WTC11 (cell line): Measurements from ENCODE around the gene TRIM17. TPM values are rescaled to one million over a fixed set of nuclear protein-coding genes. Genes with fewer than 3 reads are reported as not detected.

Experiments used
- ATAC-seq: fragments of 200-7000 bp; cut with Tn5 transposase; 2 replicates; pipeline ENCODE4 v1.10.0; 2021; ENCODE audit warnings: mild to moderate bottlenecking, moderate library complexity
- CTCF ChIA-PET: fragments of 300-600 bp; sonication (Branson Sonifier 250); formaldehyde crosslinking; loops from one replicate; lab custom pipeline; 2021; ENCODE audit warnings: antibody characterized with exemption; lab: Charles Lee
- POLR2A ChIA-PET: fragments of 350-600 bp; sonication (Branson Sonifier 250); formaldehyde crosslinking; loops from one replicate; lab custom pipeline; 2021; ENCODE audit warnings: antibody characterized with exemption; lab: Charles Lee
- DNase-seq: peaks from one replicate; pipeline ENCODE4 v3.0.0; 2021; ENCODE audit warnings: low spot score
- H3K27ac Mint-ChIP-seq: 2 replicates; pipeline ENCODE4 v1.8.0; 2021; ENCODE audit warnings: mixed read lengths
- H3K27me3 Mint-ChIP-seq: 2 replicates; pipeline ENCODE4 v1.8.0; 2021; ENCODE audit warnings: low read depth, mild to moderate bottlenecking, moderate library complexity, mixed read lengths
- H3K36me3 Mint-ChIP-seq: 2 replicates; pipeline ENCODE4 v1.8.0; 2021; ENCODE audit warnings: mixed read lengths
- H3K4me1 Mint-ChIP-seq: 2 replicates; pipeline ENCODE4 v1.8.0; 2022; ENCODE audit warnings: mixed read lengths
- H3K4me3 Mint-ChIP-seq: 2 replicates; pipeline ENCODE4 v1.8.0; 2021; ENCODE audit warnings: mild to moderate bottlenecking, moderate library complexity, mixed read lengths
- H3K9me3 Mint-ChIP-seq: 2 replicates; pipeline ENCODE4 v1.8.0; 2021; ENCODE audit warnings: mixed read lengths
- ETV6 ChIP-seq: sonication (generic); formaldehyde crosslinking; IDR thresholded peaks from 2 replicates; pipeline ENCODE4 v1.8.1; 2022; ENCODE audit warnings: mild to moderate bottlenecking, missing genetic modification reagents
- GRHL2 ChIP-seq: fragments of 250-450 bp; sonication (Bioruptor Pico); IDR thresholded peaks from 2 replicates; pipeline ENCODE4 v1.8.0; 2022; ENCODE audit warnings: mild to moderate bottlenecking, moderate library complexity; ENCODE audit not compliant: insufficient replicate concordance, severe bottlenecking
- GTF2I ChIP-seq: fragments of 250-450 bp; sonication (Bioruptor Pico); conservative IDR thresholded peaks from 2 replicates; pipeline ENCODE4 v1.4.0; 2021; ENCODE audit warnings: mild to moderate bottlenecking
- KAT7 ChIP-seq: sonication (generic); formaldehyde crosslinking; IDR thresholded peaks from 2 replicates; pipeline ENCODE4 v1.8.1; 2023; ENCODE audit warnings: missing genetic modification reagents, mild to moderate bottlenecking, borderline replicate concordance
- MXD4 ChIP-seq: fragments of 250-450 bp; sonication (Bioruptor Pico); IDR thresholded peaks from 2 replicates; pipeline ENCODE4 v1.8.0; 2021; ENCODE audit warnings: mild to moderate bottlenecking, moderate library complexity, borderline replicate concordance
- NFE2L1 ChIP-seq: sonication (generic); formaldehyde crosslinking; IDR thresholded peaks from 2 replicates; pipeline ENCODE4 v1.8.1; 2023; ENCODE audit warnings: missing genetic modification reagents
- NR1H2 ChIP-seq: sonication (generic); formaldehyde crosslinking; IDR thresholded peaks from 2 replicates; pipeline ENCODE4 v1.9.0; 2021; ENCODE audit warnings: mild to moderate bottlenecking, moderate library complexity, missing genetic modification reagents
- PRRX2 ChIP-seq: fragments of 250-450 bp; sonication (Bioruptor Pico); IDR thresholded peaks from 2 replicates; pipeline ENCODE4 v1.8.0; 2021; ENCODE audit warnings: mild to moderate bottlenecking
- SP1 ChIP-seq: sonication (generic); formaldehyde crosslinking; conservative IDR thresholded peaks from 2 replicates; pipeline ENCODE4 v1.8.1; 2022; ENCODE audit warnings: missing genetic modification reagents
- TCF7 ChIP-seq: sonication (generic); formaldehyde crosslinking; IDR thresholded peaks from 2 replicates; pipeline ENCODE4 v1.8.0; 2022; ENCODE audit warnings: mild to moderate bottlenecking, low read depth, missing genetic modification reagents, moderate library complexity
- TEAD1 ChIP-seq: sonication (generic); formaldehyde crosslinking; IDR thresholded peaks from 2 replicates; pipeline ENCODE4 v1.8.0; 2022; ENCODE audit warnings: mild to moderate bottlenecking, missing genetic modification reagents
- TEAD4 ChIP-seq: sonication (generic); formaldehyde crosslinking; IDR thresholded peaks from 2 replicates; pipeline ENCODE4 v1.8.0; 2022; ENCODE audit warnings: mild to moderate bottlenecking, missing genetic modification reagents
- ZNF138 ChIP-seq: sonication (generic); formaldehyde crosslinking; conservative IDR thresholded peaks from 2 replicates; pipeline ENCODE4 v1.8.1; 2022; ENCODE audit warnings: mild to moderate bottlenecking, moderate library complexity, missing genetic modification reagents
- ZNF317 ChIP-seq: sonication (generic); formaldehyde crosslinking; IDR thresholded peaks from 2 replicates; pipeline ENCODE4 v1.8.1; 2023; ENCODE audit warnings: low read depth, mild to moderate bottlenecking, moderate library complexity, missing genetic modification reagents, borderline replicate concordance
- ZNF671 ChIP-seq: fragments of 250-450 bp; sonication (Bioruptor Pico); IDR thresholded peaks from 2 replicates; pipeline ENCODE4 v1.8.0; 2021; ENCODE audit warnings: mild to moderate bottlenecking
- total RNA-seq: library from RNA; stranded (reverse); gene quantifications from 3 replicates; pipeline ENCODE4 v1.2.3, GENCODE V29; 2021
- TF ChIP-seq, protein P1 (sequence below): sonication (generic); formaldehyde crosslinking; IDR thresholded peaks from 2 replicates; pipeline ENCODE4 v1.8.0; 2022; ENCODE audit warnings: missing genetic modification reagents
- TF ChIP-seq, protein P2 (sequence below): sonication (generic); formaldehyde crosslinking; IDR thresholded peaks from 2 replicates; pipeline ENCODE4 v1.8.1; 2023; ENCODE audit warnings: mild to moderate bottlenecking, missing genetic modification reagents, moderate library complexity
- TF ChIP-seq, protein P3 (sequence below): fragments of 250-450 bp; sonication (Bioruptor Pico); IDR thresholded peaks from 2 replicates; pipeline ENCODE4 v1.9.0; 2021; ENCODE audit warnings: moderate library complexity, mild to moderate bottlenecking, inconsistent platforms, borderline replicate concordance
- TF ChIP-seq, protein P4 (sequence below): sonication (generic); formaldehyde crosslinking; IDR thresholded peaks from 2 replicates; pipeline ENCODE4 v1.8.0; 2022; ENCODE audit warnings: mild to moderate bottlenecking, missing genetic modification reagents
- TF ChIP-seq, protein P5 (sequence below): sonication (generic); formaldehyde crosslinking; IDR thresholded peaks from 2 replicates; pipeline ENCODE4 v1.8.0; 2022; ENCODE audit warnings: mild to moderate bottlenecking, missing genetic modification reagents

Gene TRIM17
- total RNA-seq, 1 experiment from 2014 or later = 2.6 TPM

DNA sequence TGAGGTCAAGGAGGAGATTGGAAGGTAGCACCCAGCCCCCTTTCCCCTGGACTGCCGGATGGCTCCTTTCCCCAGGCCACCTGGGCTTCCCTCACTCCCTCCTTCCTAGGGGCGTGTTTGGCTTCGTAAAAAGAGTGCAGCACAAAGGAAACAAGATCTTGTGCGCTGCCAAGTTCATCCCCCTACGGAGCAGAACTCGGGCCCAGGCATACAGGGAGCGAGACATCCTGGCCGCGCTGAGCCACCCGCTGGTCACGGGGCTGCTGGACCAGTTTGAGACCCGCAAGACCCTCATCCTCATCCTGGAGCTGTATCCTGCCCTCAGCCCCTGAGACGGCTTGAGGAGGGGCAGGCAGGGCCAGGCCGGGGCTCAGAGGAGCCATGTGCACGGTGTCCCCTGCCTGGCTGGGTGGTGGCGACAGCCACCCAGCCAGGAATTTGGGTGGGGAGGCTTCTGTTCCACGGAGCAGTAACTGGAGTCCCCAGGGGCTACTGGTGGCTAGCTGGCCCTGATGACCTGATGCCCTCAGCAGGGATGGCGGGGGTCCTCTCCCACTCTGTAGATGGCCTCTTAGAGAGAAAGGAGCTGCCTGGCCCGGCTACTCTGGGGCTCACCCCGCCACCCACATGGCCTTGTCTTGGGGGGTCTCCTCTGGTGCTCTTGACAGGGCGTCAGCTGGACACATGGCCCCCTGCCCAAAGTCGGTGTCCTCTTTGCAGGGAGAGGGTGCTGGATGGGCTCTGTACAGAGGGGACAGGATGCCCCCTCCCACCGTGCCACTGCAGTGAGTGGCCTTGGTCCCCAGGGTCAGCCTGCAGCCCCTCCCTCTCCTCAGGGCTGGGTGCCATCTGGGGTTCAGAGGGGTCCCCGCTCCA is 49.6 kb downstream of the TRIM17 start:
- DNase-seq (peak; percentile 10), ATAC-seq (no peak)
- POLR2A ChIA-PET = no interaction called here
- Mint-ChIP-seq H3K36me3 (no peaks in the 10 kb centered on the region), H3K9me3 (no peaks in the 10 kb centered on the region), H3K4me1 (peaks cover 3% of the 10 kb centered on the region; the same call in 1 of the 2 replicates), H3K27me3 (no peaks in the 10 kb centered on the region; the same call in 1 of the 2 replicates), H3K4me3 (no peak overlapping the region), H3K27ac (no peak overlapping the region)
- CTCF ChIA-PET = interaction anchor here (1.2 kb wide), 2 partner anchors 26 to 97 kb away, joined by 4 to 6 read pairs; no protein-coding TSS in a partner anchor
- TF ChIP-seq TEAD4 (CRISPR knock-in tag) = no peak
- TF ChIP-seq, protein P1, sequence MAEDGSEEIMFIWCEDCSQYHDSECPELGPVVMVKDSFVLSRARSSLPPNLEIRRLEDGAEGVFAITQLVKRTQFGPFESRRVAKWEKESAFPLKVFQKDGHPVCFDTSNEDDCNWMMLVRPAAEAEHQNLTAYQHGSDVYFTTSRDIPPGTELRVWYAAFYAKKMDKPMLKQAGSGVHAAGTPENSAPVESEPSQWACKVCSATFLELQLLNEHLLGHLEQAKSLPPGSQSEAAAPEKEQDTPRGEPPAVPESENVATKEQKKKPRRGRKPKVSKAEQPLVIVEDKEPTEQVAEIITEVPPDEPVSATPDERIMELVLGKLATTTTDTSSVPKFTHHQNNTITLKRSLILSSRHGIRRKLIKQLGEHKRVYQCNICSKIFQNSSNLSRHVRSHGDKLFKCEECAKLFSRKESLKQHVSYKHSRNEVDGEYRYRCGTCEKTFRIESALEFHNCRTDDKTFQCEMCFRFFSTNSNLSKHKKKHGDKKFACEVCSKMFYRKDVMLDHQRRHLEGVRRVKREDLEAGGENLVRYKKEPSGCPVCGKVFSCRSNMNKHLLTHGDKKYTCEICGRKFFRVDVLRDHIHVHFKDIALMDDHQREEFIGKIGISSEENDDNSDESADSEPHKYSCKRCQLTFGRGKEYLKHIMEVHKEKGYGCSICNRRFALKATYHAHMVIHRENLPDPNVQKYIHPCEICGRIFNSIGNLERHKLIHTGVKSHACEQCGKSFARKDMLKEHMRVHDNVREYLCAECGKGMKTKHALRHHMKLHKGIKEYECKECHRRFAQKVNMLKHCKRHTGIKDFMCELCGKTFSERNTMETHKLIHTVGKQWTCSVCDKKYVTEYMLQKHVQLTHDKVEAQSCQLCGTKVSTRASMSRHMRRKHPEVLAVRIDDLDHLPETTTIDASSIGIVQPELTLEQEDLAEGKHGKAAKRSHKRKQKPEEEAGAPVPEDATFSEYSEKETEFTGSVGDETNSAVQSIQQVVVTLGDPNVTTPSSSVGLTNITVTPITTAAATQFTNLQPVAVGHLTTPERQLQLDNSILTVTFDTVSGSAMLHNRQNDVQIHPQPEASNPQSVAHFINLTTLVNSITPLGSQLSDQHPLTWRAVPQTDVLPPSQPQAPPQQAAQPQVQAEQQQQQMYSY = no peak
- TF ChIP-seq, protein P2, sequence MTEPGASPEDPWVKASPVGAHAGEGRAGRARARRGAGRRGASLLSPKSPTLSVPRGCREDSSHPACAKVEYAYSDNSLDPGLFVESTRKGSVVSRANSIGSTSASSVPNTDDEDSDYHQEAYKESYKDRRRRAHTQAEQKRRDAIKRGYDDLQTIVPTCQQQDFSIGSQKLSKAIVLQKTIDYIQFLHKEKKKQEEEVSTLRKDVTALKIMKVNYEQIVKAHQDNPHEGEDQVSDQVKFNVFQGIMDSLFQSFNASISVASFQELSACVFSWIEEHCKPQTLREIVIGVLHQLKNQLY (CRISPR knock-in tag) = no peak
- TF ChIP-seq ZNF138 = no peak
- no peak for TF ChIP-seq KAT7
- no peak for TF ChIP-seq NR1H2 (CRISPR knock-in tag)
- no peak for TF ChIP-seq SP1
- TF ChIP-seq GRHL2 (CRISPR knock-in tag) = no peak
- TF ChIP-seq, protein P3, sequence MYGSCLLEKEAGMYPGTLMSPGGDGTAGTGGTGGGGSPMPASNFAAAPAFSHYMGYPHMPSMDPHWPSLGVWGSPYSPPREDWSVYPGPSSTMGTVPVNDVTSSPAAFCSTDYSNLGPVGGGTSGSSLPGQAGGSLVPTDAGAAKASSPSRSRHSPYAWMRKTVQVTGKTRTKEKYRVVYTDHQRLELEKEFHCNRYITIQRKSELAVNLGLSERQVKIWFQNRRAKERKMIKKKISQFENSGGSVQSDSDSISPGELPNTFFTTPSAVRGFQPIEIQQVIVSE (CRISPR knock-in tag) = no peak
- TF ChIP-seq TEAD1 (CRISPR knock-in tag) = no peak
- no peak for TF ChIP-seq ETV6
- no peak for TF ChIP-seq GTF2I (CRISPR knock-in tag)
- TF ChIP-seq NFE2L1 (CRISPR knock-in tag) = no peak
- TF ChIP-seq, protein P4, sequence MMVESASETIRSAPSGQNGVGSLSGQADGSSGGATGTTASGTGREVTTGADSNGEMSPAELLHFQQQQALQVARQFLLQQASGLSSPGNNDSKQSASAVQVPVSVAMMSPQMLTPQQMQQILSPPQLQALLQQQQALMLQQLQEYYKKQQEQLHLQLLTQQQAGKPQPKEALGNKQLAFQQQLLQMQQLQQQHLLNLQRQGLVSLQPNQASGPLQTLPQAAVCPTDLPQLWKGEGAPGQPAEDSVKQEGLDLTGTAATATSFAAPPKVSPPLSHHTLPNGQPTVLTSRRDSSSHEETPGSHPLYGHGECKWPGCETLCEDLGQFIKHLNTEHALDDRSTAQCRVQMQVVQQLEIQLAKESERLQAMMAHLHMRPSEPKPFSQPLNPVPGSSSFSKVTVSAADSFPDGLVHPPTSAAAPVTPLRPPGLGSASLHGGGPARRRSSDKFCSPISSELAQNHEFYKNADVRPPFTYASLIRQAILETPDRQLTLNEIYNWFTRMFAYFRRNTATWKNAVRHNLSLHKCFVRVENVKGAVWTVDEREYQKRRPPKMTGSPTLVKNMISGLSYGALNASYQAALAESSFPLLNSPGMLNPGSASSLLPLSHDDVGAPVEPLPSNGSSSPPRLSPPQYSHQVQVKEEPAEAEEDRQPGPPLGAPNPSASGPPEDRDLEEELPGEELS (CRISPR knock-in tag) = no peak
- TF ChIP-seq, protein P5, sequence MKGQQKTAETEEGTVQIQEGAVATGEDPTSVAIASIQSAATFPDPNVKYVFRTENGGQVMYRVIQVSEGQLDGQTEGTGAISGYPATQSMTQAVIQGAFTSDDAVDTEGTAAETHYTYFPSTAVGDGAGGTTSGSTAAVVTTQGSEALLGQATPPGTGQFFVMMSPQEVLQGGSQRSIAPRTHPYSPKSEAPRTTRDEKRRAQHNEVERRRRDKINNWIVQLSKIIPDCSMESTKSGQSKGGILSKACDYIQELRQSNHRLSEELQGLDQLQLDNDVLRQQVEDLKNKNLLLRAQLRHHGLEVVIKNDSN (CRISPR knock-in tag) = no peak
- TF ChIP-seq TCF7 (CRISPR knock-in tag) = no peak
- TF ChIP-seq ZNF671 = no peak
- TF ChIP-seq PRRX2 (CRISPR knock-in tag) = no peak
- no peak for TF ChIP-seq ZNF317 (CRISPR knock-in tag)
- no peak for TF ChIP-seq MXD4
